DMS53 treated with DMSO at 0.1 percent for 48 hours (cell line): Measurements from ENCODE around the gene ZGLP1.

Experiments
- DNase-seq: peaks from one replicate; lab custom pipeline; 2025; ENCODE audit not compliant: unreplicated experiment; lab: John Stamatoyannopoulos, UW

ZGLP1 gene

GRCh38 chr19:10328558-10329429, 19.2 kb upstream of the ZGLP1 start:
- DNase-seq, result no peak

GRCh38 chr19:10327793-10328192, 18.2 kb upstream of the ZGLP1 start:
- no peak for DNase-seq

GRCh38 chr19:10325732-10326131, 16.1 kb upstream of the ZGLP1 start:
- no peak for DNase-seq

GRCh38 chr19:10321874-10322835, 12.5 kb upstream of the ZGLP1 start:
- DNase-seq, result no peak

GRCh38 chr19:10321417-10321797, 11.8 kb upstream of the ZGLP1 start:
- no peak for DNase-seq

- no peak for DNase-seq
These were observed 11.2 kb upstream of the ZGLP1 start for GRCh38 chr19:10320602-10321416.

- no peak for DNase-seq
These were observed 9.4 kb upstream of the ZGLP1 start for GRCh38 chr19:10318807-10319682.

GRCh38 chr19:10317857-10318462, 8.3 kb upstream of the ZGLP1 start:
- DNase-seq, result no peak

- DNase-seq, result no peak
These were observed 7.6 kb upstream of the ZGLP1 start for GRCh38 chr19:10317045-10317856.

- no peak for DNase-seq
These were observed 6.8 kb upstream of the ZGLP1 start for GRCh38 chr19:10316229-10317044.

GRCh38 chr19:10315335-10316214, 6.0 kb upstream of the ZGLP1 start, which contains the start of gene FDX2:
TSS of gene FDX2 (minus strand) at chr19:10316015. CDS start at chr19:10315996, 19 bp downstream.
- DNase-seq, result peak; percentile 64

- no peak for DNase-seq
These were observed 3.3 kb downstream of the ZGLP1 start for GRCh38 chr19:10306327-10306726.

- no peak for DNase-seq
These were observed 4.3 kb downstream of the ZGLP1 start for GRCh38 chr19:10305139-10305806.

GRCh38 chr19:10299545-10300458, 9.8 kb downstream of the ZGLP1 start:
- no peak for DNase-seq
